Panc1 (cell line): ENCODE results near the gene STAT5A.

Experiments
- POLR2AphosphoS5 ChIP-seq: IDR thresholded peaks from 2 replicates; pipeline ENCODE4 v1.6.1; 2012; ENCODE audit warnings: mild to moderate bottlenecking, low read depth, low read length, moderate library complexity
- SIN3A ChIP-seq: IDR thresholded peaks from 2 replicates; pipeline ENCODE4 v1.6.1; 2012; ENCODE audit warnings: low read depth, mild to moderate bottlenecking, low read length, moderate library complexity, borderline replicate concordance; ENCODE audit not compliant: insufficient read depth
- TF ChIP-seq, protein P1 (sequence below): fragments of 450-650 bp; IDR thresholded peaks from 2 replicates; pipeline ENCODE4 v1.5.1; 2017; ENCODE audit warnings: mild to moderate bottlenecking
- TF ChIP-seq, protein P2 (sequence below), 2 experiments: IDR thresholded peaks; 2 replicates each; pipeline ENCODE4 v1.6.1; 2011 to 2012; ENCODE audit warnings: low read depth in 2 of 2, control low read depth in 1 of 2, low read length in 1 of 2, mild to moderate bottlenecking in 1 of 2, moderate library complexity in 1 of 2; ENCODE audit not compliant: insufficient read depth in 1 of 2

DNA sequence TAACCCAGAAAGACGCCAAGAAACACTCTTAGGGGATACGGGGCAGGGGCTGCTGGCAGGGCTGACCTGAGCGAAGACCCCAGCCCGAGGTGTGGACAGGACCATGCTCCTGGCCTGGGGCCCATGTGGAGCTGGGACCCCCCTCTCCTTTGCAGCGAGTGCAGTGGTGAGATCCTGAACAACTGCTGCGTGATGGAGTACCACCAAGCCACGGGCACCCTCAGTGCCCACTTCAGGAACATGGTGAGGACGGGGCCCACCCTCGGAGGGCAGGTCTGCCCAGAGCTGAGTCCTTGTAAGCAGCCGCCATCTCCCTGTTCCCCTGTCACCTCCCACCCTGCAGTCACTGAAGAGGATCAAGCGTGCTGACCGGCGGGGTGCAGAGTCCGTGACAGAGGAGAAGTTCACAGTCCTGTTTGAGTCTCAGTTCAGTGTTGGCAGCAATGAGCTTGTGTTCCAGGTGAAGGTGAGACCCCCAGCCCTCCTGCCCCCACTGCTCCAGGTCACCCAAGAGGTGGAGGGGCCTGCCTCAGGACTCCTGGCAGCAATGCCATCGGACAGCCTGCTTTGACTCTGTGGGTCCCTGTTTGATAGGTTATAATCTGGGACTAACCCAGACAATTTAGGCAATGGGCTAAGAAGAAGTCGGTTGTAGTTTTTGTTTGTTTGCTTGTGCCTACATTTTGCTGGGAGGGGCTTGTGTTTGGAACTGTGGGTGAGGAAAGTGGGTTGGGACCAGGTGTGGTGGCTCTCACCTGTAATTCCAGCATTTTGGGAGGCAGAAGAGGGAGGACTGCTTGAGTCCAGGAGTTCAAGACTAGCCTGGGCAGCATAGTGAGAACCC lies 16.1 kb downstream of the STAT5A start:
- TF ChIP-seq, protein P1, sequence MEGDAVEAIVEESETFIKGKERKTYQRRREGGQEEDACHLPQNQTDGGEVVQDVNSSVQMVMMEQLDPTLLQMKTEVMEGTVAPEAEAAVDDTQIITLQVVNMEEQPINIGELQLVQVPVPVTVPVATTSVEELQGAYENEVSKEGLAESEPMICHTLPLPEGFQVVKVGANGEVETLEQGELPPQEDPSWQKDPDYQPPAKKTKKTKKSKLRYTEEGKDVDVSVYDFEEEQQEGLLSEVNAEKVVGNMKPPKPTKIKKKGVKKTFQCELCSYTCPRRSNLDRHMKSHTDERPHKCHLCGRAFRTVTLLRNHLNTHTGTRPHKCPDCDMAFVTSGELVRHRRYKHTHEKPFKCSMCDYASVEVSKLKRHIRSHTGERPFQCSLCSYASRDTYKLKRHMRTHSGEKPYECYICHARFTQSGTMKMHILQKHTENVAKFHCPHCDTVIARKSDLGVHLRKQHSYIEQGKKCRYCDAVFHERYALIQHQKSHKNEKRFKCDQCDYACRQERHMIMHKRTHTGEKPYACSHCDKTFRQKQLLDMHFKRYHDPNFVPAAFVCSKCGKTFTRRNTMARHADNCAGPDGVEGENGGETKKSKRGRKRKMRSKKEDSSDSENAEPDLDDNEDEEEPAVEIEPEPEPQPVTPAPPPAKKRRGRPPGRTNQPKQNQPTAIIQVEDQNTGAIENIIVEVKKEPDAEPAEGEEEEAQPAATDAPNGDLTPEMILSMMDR, result no peak
- TF ChIP-seq, protein P2, sequence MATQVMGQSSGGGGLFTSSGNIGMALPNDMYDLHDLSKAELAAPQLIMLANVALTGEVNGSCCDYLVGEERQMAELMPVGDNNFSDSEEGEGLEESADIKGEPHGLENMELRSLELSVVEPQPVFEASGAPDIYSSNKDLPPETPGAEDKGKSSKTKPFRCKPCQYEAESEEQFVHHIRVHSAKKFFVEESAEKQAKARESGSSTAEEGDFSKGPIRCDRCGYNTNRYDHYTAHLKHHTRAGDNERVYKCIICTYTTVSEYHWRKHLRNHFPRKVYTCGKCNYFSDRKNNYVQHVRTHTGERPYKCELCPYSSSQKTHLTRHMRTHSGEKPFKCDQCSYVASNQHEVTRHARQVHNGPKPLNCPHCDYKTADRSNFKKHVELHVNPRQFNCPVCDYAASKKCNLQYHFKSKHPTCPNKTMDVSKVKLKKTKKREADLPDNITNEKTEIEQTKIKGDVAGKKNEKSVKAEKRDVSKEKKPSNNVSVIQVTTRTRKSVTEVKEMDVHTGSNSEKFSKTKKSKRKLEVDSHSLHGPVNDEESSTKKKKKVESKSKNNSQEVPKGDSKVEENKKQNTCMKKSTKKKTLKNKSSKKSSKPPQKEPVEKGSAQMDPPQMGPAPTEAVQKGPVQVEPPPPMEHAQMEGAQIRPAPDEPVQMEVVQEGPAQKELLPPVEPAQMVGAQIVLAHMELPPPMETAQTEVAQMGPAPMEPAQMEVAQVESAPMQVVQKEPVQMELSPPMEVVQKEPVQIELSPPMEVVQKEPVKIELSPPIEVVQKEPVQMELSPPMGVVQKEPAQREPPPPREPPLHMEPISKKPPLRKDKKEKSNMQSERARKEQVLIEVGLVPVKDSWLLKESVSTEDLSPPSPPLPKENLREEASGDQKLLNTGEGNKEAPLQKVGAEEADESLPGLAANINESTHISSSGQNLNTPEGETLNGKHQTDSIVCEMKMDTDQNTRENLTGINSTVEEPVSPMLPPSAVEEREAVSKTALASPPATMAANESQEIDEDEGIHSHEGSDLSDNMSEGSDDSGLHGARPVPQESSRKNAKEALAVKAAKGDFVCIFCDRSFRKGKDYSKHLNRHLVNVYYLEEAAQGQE (IDR thresholded peaks at IDR 0.05; ENCODE audit: insufficient read depth in 1 of 2, low read depth in 2 of 2, low read length in 1 of 2), result no peak
- TF ChIP-seq POLR2AphosphoS5 (no peak), SIN3A (no peak)
